ENCODE data around the gene INPP5A.

- TF ChIP-seq CTCF (IDR thresholded peaks at IDR 0.05; ENCODE audit: low read depth, low read length, poor library complexity, severe bottlenecking) = peak; percentile 82
- no peak for TF ChIP-seq EZH2phosphoT487 (IDR thresholded peaks at IDR 0.05; ENCODE audit: borderline replicate concordance, low read length)
Measured at GRCh38 chr10:132654708-132655661, 117.4 kb downstream of the INPP5A start.

All from DOHH2 (cell line).